ENCODE results near the gene SFSWAP. TPM values are rescaled to one million over a fixed set of nuclear protein-coding genes. Genes with fewer than 3 reads are reported as not detected.

The SFSWAP gene
- total RNA-seq, 4 donors from 2014 or later = 29.9 to 64.7 (median 45.3) TPM

- ATAC-seq (ENCODE audit: low FRiP score) = no peak
- DNase-seq (ENCODE audit: low spot score) = no peak
- no peak for TF ChIP-seq CTCF (IDR thresholded peaks at IDR 0.05)
Measured at GRCh38 chr12:131684015-131684725, 26.7 kb upstream of the SFSWAP start.

DNA sequence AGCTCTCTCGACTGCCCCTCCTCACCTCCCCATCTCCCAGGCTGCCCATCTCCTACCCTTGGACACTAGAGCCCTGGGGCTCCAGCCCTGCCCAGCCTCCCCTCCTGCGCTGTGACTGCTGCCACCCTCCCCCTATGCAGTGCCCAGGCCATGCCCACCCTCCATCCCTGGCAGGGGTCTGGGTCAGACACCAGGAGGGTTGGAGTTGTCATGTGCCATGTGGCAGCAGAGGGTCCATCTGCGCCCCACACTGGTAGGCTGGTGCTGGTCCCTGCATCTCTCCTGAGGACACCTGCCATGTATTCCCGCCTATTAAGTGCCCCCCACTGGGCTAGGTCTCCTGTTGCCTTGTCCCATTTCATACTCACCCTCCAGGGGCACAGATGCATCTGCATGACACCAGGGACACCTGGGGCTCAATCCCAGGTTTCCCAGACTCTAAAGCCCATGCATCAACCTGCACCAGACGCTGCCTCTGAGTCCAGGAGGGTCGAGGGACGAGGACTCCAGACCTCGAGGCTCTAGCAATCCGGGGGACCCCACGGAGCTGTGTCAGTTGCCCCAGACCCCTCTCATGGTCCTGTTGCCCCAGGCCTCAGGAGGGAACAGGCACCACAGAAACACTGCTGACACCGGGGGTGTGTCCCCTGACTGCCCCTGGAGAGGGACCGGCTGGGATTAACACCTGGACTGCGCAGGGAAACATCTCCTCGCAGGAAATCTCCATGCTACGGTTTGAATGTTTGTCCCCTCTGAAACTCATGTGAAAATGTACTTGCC lies 23.4 kb upstream of the SFSWAP start:
- no peak for TF ChIP-seq CTCF (IDR thresholded peaks at IDR 0.05)
- ATAC-seq (ENCODE audit: low FRiP score) (no peak), DNase-seq (ENCODE audit: low spot score) (no peak)

GRCh38 chr12:131688131-131688844 lies 22.6 kb upstream of the SFSWAP start:
- no peak for TF ChIP-seq CTCF (IDR thresholded peaks at IDR 0.05)
- ATAC-seq (ENCODE audit: low FRiP score) (no peak), DNase-seq (ENCODE audit: low spot score) (no peak)

DNA sequence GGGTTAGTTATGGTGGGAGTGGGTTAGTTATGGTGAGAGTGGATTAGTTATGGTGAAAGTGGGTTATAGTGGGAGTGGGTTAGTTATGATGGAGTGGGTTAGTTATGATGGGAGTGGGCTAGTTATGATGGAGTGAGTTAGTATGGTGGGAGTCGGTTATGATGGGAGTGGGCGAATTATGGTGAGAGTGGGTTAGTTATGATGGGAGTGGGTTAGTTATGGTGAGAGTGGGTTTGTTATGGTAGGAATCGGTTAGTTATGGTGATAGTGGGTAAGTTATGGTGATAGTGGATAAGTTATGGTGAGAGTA lies 22.1 kb upstream of the SFSWAP start:
- ATAC-seq (ENCODE audit: low FRiP score) (no peak), DNase-seq (ENCODE audit: low spot score) (no peak)
- no peak for TF ChIP-seq CTCF (IDR thresholded peaks at IDR 0.05)

GRCh38 chr12:131690320-131690719 lies 20.6 kb upstream of the SFSWAP start:
- no peak for TF ChIP-seq CTCF (IDR thresholded peaks at IDR 0.05)
- DNase-seq (ENCODE audit: low spot score) (no peak), ATAC-seq (ENCODE audit: low FRiP score) (no peak)

- TF ChIP-seq CTCF (IDR thresholded peaks at IDR 0.05) = no peak
- DNase-seq (ENCODE audit: low spot score) (no peak), ATAC-seq (ENCODE audit: low FRiP score) (no peak)
Measured at GRCh38 chr12:131692431-131692830, 18.5 kb upstream of the SFSWAP start.
